Measurements from ENCODE around the gene NEK4.

NEK4 gene

DNA sequence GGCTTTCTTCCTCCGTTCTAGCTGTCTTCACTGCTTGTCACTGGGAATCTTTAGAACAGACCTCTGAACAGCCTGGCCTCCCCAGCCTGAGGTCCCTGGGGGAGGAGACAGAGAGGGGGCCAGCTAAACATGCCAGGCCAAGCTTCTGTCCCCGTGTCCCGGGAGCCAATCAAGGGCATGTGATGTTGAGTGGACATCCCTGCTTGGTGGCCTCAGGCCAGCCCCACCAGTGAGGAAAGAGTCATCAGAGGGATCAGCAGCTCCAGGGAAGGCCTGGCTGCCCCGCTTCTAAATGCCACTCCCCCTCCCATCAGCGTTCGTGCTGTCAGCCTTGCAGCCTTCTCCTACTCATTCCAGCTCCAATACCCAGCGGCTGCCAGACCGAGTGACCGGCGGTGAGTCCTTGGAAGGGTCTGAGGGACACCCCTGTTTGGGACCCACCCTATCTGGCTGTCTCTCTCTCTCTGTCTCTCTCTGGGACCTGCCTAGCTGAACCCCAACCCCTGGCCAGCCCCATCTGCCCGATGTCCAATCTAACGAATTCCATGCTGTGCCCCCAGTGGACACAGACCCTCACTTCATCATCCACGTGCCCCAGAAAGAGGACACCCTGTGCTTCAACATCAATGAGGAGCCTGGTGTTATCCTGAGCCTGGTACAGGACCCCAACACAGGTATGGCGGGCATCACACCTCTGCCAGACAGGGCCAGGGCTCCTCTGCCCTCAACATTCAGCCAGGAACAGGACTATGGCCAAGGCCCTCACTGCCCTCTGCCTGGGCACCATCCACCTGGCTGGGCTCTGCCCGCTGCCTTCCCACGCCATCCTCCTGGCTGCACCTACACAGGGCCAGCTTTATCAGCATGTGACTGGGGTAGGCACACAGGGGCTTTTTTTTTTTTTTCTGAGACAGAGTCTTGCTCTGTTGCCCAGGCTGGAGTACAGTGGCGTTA, 17.2 kb upstream of the NEK4 start:
- no peaks in the 10 kb centered on the region for H3K79me2 ChIP-seq (ENCODE audit: control insufficient read depth, insufficient read depth, low read length, poor library complexity)
- no peak overlapping the region for H3K4me2 ChIP-seq (ENCODE audit: low read length)
- no peak overlapping the region for H3K27ac ChIP-seq (ENCODE audit: low read depth, low read length)
- no peak for DNase-seq
- no peak overlapping the region for H4K12ac ChIP-seq (ENCODE audit: low read depth, low read length)
- no peak overlapping the region for H2AK5ac ChIP-seq (ENCODE audit: low read length)
- H4K91ac ChIP-seq (ENCODE audit: low read depth, low read length): no peak overlapping the region
- no peak overlapping the region for H2BK120ac ChIP-seq (ENCODE audit: insufficient read depth, low read length, poor library complexity)
- H3K4ac ChIP-seq (ENCODE audit: low read depth, low read length): no peak overlapping the region
- H2BK5ac ChIP-seq (ENCODE audit: low read depth, low read length, poor library complexity): no peak overlapping the region
- H3K4me3 ChIP-seq (ENCODE audit: low read depth, low read length): no peak overlapping the region
- no peaks in the 10 kb centered on the region for H3K79me1 ChIP-seq (ENCODE audit: low read length)
- H3K4me1 ChIP-seq (ENCODE audit: control insufficient read depth in 1 of 2, insufficient read depth in 2 of 2, low read length in 2 of 2): no peaks in the 10 kb centered on the region
- no peak overlapping the region for H4K8ac ChIP-seq (ENCODE audit: low read depth, low read length)
- H3K9me3 ChIP-seq (ENCODE audit: insufficient read depth, low read depth, low read length): no peaks in the 10 kb centered on the region
- no peaks in the 10 kb centered on the region for H3K27me3 ChIP-seq (ENCODE audit: insufficient read depth, low read length)
- WGBS (ENCODE audit: extremely low coverage, insufficient coverage, insufficient read length): no CpG with 5 or more reads among the region's 17 CpGs
- no peak overlapping the region for H2BK12ac ChIP-seq (ENCODE audit: low read length)
- no peak overlapping the region for H3K23ac ChIP-seq (ENCODE audit: low read length)
- H3K14ac ChIP-seq (ENCODE audit: low read length): no peak overlapping the region
- no peak overlapping the region for H3K9ac ChIP-seq (ENCODE audit: low read length)
- no peak overlapping the region for H2AFZ ChIP-seq (ENCODE audit: insufficient read depth, low read length, poor library complexity)
- no peaks in the 10 kb centered on the region for H3K36me3 ChIP-seq (ENCODE audit: control insufficient read depth in 1 of 2, insufficient read depth in 2 of 2, low read length in 2 of 2)
- no peak overlapping the region for H3K18ac ChIP-seq (ENCODE audit: low read length)

DNA sequence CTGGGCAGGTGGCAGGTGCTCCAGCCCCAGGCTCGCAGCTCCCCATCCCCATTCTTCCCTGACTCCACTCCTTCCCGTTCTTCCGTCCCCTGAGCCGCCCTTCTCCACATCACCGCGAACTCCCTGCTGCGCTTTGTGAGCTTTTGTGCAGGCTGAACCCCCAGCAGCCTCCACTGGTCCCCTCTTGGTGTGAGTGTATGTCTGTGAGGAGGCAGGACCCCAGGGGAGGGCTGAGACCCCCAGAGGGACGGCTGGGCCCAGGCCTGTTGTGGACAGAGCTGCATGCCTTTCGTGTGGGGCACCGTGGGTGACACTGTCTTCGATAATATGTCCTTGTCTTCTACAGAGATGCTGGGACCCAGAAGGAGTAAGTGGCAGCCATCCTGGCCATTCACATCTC, 16.5 kb upstream of the NEK4 start:
- Histone ChIP-seq H2BK12ac (ENCODE audit: low read length) (no peak overlapping the region), H3K9ac (ENCODE audit: low read length) (no peak overlapping the region), H3K23ac (ENCODE audit: low read length) (no peak overlapping the region), H3K14ac (ENCODE audit: low read length) (no peak overlapping the region), H3K4me1 (ENCODE audit: control insufficient read depth in 1 of 2, insufficient read depth in 2 of 2, low read length in 2 of 2) (no peaks in the 10 kb centered on the region), H4K91ac (ENCODE audit: low read depth, low read length) (no peak overlapping the region), H3K4ac (ENCODE audit: low read depth, low read length) (no peak overlapping the region), H2BK5ac (ENCODE audit: low read depth, low read length, poor library complexity) (no peak overlapping the region), H2AK5ac (ENCODE audit: low read length) (no peak overlapping the region), H3K4me3 (ENCODE audit: low read depth, low read length) (no peak overlapping the region), H4K8ac (ENCODE audit: low read depth, low read length) (no peak overlapping the region), H3K27ac (ENCODE audit: low read depth, low read length) (no peak overlapping the region), H3K4me2 (ENCODE audit: low read length) (no peak overlapping the region), H4K12ac (ENCODE audit: low read depth, low read length) (no peak overlapping the region), H3K79me1 (ENCODE audit: low read length) (no peaks in the 10 kb centered on the region), H3K27me3 (ENCODE audit: insufficient read depth, low read length) (no peaks in the 10 kb centered on the region), H2BK120ac (ENCODE audit: insufficient read depth, low read length, poor library complexity) (no peak overlapping the region), H3K36me3 (ENCODE audit: control insufficient read depth in 1 of 2, insufficient read depth in 2 of 2, low read length in 2 of 2) (no peaks in the 10 kb centered on the region), H3K9me3 (ENCODE audit: insufficient read depth, low read depth, low read length) (no peaks in the 10 kb centered on the region), H2AFZ (ENCODE audit: insufficient read depth, low read length, poor library complexity) (no peak overlapping the region), H3K79me2 (ENCODE audit: control insufficient read depth, insufficient read depth, low read length, poor library complexity) (no peaks in the 10 kb centered on the region), H3K18ac (ENCODE audit: low read length) (no peak overlapping the region)
- no peak for DNase-seq
- WGBS (ENCODE audit: extremely low coverage, insufficient coverage, insufficient read length): no CpG with 5 or more reads among the region's 11 CpGs

- Histone ChIP-seq H3K79me2 (ENCODE audit: control insufficient read depth, insufficient read depth, low read length, poor library complexity) (no peaks in the 10 kb centered on the region), H2BK12ac (ENCODE audit: low read length) (no peak overlapping the region), H2AK5ac (ENCODE audit: low read length) (no peak overlapping the region), H2BK120ac (ENCODE audit: insufficient read depth, low read length, poor library complexity) (no peak overlapping the region), H2BK5ac (ENCODE audit: low read depth, low read length, poor library complexity) (no peak overlapping the region), H3K18ac (ENCODE audit: low read length) (no peak overlapping the region), H3K27ac (ENCODE audit: low read depth, low read length) (no peak overlapping the region), H4K8ac (ENCODE audit: low read depth, low read length) (no peak overlapping the region), H3K4me3 (ENCODE audit: low read depth, low read length) (no peak overlapping the region), H4K12ac (ENCODE audit: low read depth, low read length) (no peak overlapping the region), H3K79me1 (ENCODE audit: low read length) (no peaks in the 10 kb centered on the region), H3K14ac (ENCODE audit: low read length) (no peak overlapping the region), H4K91ac (ENCODE audit: low read depth, low read length) (no peak overlapping the region), H3K9me3 (ENCODE audit: insufficient read depth, low read depth, low read length) (no peaks in the 10 kb centered on the region), H3K4ac (ENCODE audit: low read depth, low read length) (no peak overlapping the region), H3K4me1 (ENCODE audit: control insufficient read depth in 1 of 2, insufficient read depth in 2 of 2, low read length in 2 of 2) (no peaks in the 10 kb centered on the region), H2AFZ (ENCODE audit: insufficient read depth, low read length, poor library complexity) (no peak overlapping the region), H3K27me3 (ENCODE audit: insufficient read depth, low read length) (no peaks in the 10 kb centered on the region), H3K23ac (ENCODE audit: low read length) (no peak overlapping the region), H3K9ac (ENCODE audit: low read length) (no peak overlapping the region), H3K36me3 (ENCODE audit: control insufficient read depth in 1 of 2, insufficient read depth in 2 of 2, low read length in 2 of 2) (no peaks in the 10 kb centered on the region), H3K4me2 (ENCODE audit: low read length) (no peak overlapping the region)
- no peak for DNase-seq
- no CpG with 5 or more reads among the region's 19 CpGs for WGBS (ENCODE audit: extremely low coverage, insufficient coverage, insufficient read length)
Observed at GRCh38 chr3:52786330-52787215, 15.8 kb upstream of the NEK4 start.

GRCh38 chr3:52784931-52785590, 14.3 kb upstream of the NEK4 start:
- no peak for DNase-seq
- H3K27ac ChIP-seq (ENCODE audit: low read depth, low read length): no peak overlapping the region
- no peaks in the 10 kb centered on the region for H3K36me3 ChIP-seq (ENCODE audit: control insufficient read depth in 1 of 2, insufficient read depth in 2 of 2, low read length in 2 of 2)
- H3K23ac ChIP-seq (ENCODE audit: low read length): no peak overlapping the region
- H2BK120ac ChIP-seq (ENCODE audit: insufficient read depth, low read length, poor library complexity): no peak overlapping the region
- H2AK5ac ChIP-seq (ENCODE audit: low read length): no peak overlapping the region
- H3K4me3 ChIP-seq (ENCODE audit: low read depth, low read length): no peak overlapping the region
- no peak overlapping the region for H2BK5ac ChIP-seq (ENCODE audit: low read depth, low read length, poor library complexity)
- no peak overlapping the region for H3K4me2 ChIP-seq (ENCODE audit: low read length)
- H2BK12ac ChIP-seq (ENCODE audit: low read length): no peak overlapping the region
- H4K12ac ChIP-seq (ENCODE audit: low read depth, low read length): no peak overlapping the region
- H3K9ac ChIP-seq (ENCODE audit: low read length): no peak overlapping the region
- H2AFZ ChIP-seq (ENCODE audit: insufficient read depth, low read length, poor library complexity): no peak overlapping the region
- H3K79me2 ChIP-seq (ENCODE audit: control insufficient read depth, insufficient read depth, low read length, poor library complexity): no peaks in the 10 kb centered on the region
- H3K18ac ChIP-seq (ENCODE audit: low read length): no peak overlapping the region
- no peaks in the 10 kb centered on the region for H3K79me1 ChIP-seq (ENCODE audit: low read length)
- H4K8ac ChIP-seq (ENCODE audit: low read depth, low read length): no peak overlapping the region
- WGBS (ENCODE audit: extremely low coverage, insufficient coverage, insufficient read length): no CpG with 5 or more reads among the region's 5 CpGs
- H3K14ac ChIP-seq (ENCODE audit: low read length): no peak overlapping the region
- no peaks in the 10 kb centered on the region for H3K27me3 ChIP-seq (ENCODE audit: insufficient read depth, low read length)
- no peaks in the 10 kb centered on the region for H3K9me3 ChIP-seq (ENCODE audit: insufficient read depth, low read depth, low read length)
- no peak overlapping the region for H3K4ac ChIP-seq (ENCODE audit: low read depth, low read length)
- no peaks in the 10 kb centered on the region for H3K4me1 ChIP-seq (ENCODE audit: control insufficient read depth in 1 of 2, insufficient read depth in 2 of 2, low read length in 2 of 2)
- no peak overlapping the region for H4K91ac ChIP-seq (ENCODE audit: low read depth, low read length)
